ENCODE measurements around the gene BAHCC1. TPM values are rescaled to one million over a fixed set of nuclear protein-coding genes. Genes with fewer than 3 reads are reported as not detected.
A peak's percentile ranks its signal among the peaks of the same experiment; 100 is the strongest.

Gene BAHCC1
- total RNA-seq, 2 donors from 2014 or later: 0.52 to 0.84 TPM

GRCh38 chr17:81479175-81480071 lies 84.2 kb downstream of the BAHCC1 start:
- H3K4me3 Mint-ChIP-seq: no peak overlapping the region

GRCh38 chr17:81480140-81481072 lies 85.1 kb downstream of the BAHCC1 start:
- no peak overlapping the region for H3K4me3 Mint-ChIP-seq
- no peak for ATAC-seq
- H3K9me3 Mint-ChIP-seq: no peaks in the 10 kb centered on the region
- DNase-seq (ENCODE audit: low spot score): no peak
- peaks cover 0 to 9% of the 10 kb centered on the region in 2 donors for H3K4me1 Mint-ChIP-seq (ENCODE audit: low read depth in 2 of 2)
- H3K27me3 Mint-ChIP-seq: peaks cover 7 to 15% of the 10 kb centered on the region in 2 donors
- no peaks in the 10 kb centered on the region for H3K36me3 Mint-ChIP-seq
- peak overlapping the region; percentile 15 to 35 for H3K27ac Mint-ChIP-seq

More at GRCh38 chr17:81479175-81480071, 84.2 kb downstream of the BAHCC1 start:
- peaks cover 0 to 9% of the 10 kb centered on the region in 2 donors for H3K4me1 Mint-ChIP-seq (ENCODE audit: low read depth in 2 of 2)
- no peak for DNase-seq (ENCODE audit: low spot score)
- peaks cover 7 to 15% of the 10 kb centered on the region in 2 donors for H3K27me3 Mint-ChIP-seq
- H3K36me3 Mint-ChIP-seq: no peaks in the 10 kb centered on the region
- no peaks in the 10 kb centered on the region for H3K9me3 Mint-ChIP-seq
- ATAC-seq: no peak
- peak overlapping the region in 1 of 2 donors; percentile 15 for H3K27ac Mint-ChIP-seq

DNA sequence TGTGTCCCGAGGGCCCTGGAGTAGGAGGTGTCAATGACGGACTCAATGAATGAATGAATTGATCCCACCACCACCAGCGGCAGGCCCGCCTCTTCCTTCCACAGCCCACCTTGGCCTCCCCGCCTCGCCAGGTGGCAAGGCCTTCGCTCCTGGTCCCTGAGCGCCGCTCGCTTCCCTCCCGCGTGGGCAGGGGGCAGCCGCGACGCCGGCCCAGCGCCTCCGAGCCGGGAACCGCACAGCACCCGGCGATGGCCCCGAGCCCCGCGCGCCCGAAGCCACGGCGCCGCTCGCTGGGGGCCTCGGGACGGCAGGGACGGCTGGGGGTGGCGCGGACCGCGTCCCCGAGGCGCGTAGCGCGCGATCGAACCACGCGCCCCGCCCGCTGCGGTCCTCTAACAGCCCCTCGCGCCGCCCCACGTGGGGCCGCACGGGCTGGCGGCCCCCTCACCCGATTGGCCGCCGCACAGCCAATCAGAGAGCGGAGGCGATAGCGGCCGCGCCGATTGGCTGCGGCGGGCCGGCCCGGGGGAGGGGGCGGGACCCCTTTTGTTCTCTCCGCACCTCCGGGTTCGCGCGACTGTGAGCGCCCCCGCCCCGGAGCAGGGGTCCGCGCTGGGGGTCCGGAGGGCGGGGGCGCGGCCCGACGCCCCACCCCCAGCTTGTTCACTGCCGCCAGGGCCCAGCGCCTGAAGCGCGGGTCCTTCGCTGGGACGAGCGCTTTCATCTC lies 86.0 kb downstream of the BAHCC1 start:
- Mint-ChIP-seq H3K27me3 (peaks cover 11 to 17% of the 10 kb centered on the region in 2 donors), H3K9me3 (no peaks in the 10 kb centered on the region), H3K36me3 (no peaks in the 10 kb centered on the region), H3K4me3 (peak overlapping the region; percentile 41), H3K27ac (peak overlapping the region in 1 of 2 donors; percentile 35), H3K4me1 (ENCODE audit: low read depth in 2 of 2) (peaks cover 0 to 11% of the 10 kb centered on the region in 2 donors)
- DNase-seq (ENCODE audit: low spot score) (peak; percentile 81), ATAC-seq (peak; percentile 72 to 88)

GRCh38 chr17:81481815-81482505 lies 86.7 kb downstream of the BAHCC1 start:
- Mint-ChIP-seq H3K4me1 (ENCODE audit: low read depth in 2 of 2) (peaks cover 0 to 12% of the 10 kb centered on the region in 2 donors), H3K9me3 (no peaks in the 10 kb centered on the region), H3K36me3 (no peaks in the 10 kb centered on the region), H3K27me3 (peaks cover 14 to 18% of the 10 kb centered on the region in 2 donors), H3K27ac (no peak overlapping the region), H3K4me3 (peak overlapping the region; percentile 44)
- ATAC-seq (no peak), DNase-seq (ENCODE audit: low spot score) (no peak)

DNA sequence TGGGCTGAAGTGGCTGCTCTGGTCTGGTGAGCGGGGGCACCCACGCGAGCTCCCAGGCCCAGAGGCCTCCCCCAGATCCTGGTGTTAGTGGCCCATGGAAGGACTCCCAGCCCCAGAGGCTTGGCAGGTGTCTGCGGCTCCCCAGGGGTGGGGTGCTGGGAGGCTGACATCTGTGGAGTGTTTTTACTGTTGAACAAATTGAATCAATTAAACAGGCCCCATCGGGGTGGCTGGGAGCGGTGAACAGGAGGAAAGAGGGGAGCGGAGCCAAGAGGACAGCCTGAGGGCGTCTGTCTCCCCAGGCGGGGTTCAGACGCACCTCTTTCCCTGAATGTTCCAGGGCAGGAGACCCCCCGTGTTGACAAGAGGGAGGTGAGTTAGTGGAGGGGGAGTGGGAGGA lies 87.4 kb downstream of the BAHCC1 start:
- Mint-ChIP-seq H3K4me1 (ENCODE audit: low read depth in 2 of 2) (peaks cover 0 to 12% of the 10 kb centered on the region in 2 donors), H3K9me3 (no peaks in the 10 kb centered on the region), H3K27ac (no peak overlapping the region), H3K36me3 (no peaks in the 10 kb centered on the region), H3K27me3 (peaks cover 14 to 18% of the 10 kb centered on the region in 2 donors), H3K4me3 (peak overlapping the region; percentile 44)
- no peak for ATAC-seq
- DNase-seq (ENCODE audit: low spot score): no peak

DNA sequence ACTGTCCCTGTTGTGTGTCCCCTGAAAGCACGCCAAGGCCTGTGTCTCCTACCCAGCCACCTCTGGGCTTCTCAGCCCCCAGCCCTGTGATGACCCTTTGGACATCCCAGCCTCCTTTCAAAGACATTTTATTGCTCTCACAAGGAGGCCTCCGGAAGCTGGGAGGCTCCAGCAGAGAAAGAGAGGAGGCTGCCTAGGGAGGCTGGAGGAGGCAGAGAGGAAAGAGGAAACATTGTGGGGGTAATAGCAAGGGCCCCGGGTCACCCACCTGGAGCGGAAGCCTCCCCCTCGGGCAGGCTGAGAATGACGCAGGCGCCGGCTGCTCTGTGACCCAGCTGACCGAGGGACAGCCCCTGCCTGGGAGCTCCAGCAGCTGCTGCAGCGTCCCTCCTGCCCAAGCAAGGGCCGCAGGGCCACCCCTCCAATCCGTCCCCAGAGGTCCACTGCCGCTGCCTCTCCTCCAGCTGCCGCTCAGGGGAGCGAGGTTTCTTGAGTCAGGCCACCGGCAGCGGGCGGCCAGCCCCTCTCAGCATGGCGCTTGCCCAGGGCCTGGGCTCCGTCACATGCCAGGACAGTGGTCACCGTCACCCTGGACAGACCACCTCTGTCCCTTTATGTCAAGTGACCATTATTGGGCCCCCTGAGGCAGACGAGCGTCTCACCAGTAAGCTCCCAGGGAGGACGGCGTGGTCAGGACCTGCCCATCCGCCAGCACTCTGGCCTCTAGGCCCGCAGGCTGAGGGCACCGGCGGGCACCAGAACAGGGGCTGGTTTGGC lies 88.0 kb downstream of the BAHCC1 start:
- Mint-ChIP-seq H3K4me3 (peak overlapping the region; percentile 44), H3K36me3 (no peaks in the 10 kb centered on the region), H3K27me3 (peaks cover 14 to 18% of the 10 kb centered on the region in 2 donors), H3K4me1 (ENCODE audit: low read depth in 2 of 2) (peaks cover 0 to 12% of the 10 kb centered on the region in 2 donors), H3K9me3 (no peaks in the 10 kb centered on the region), H3K27ac (no peak overlapping the region)
- ATAC-seq: no peak
- no peak for DNase-seq (ENCODE audit: low spot score)

- no peak overlapping the region for H3K4me3 Mint-ChIP-seq
- H3K4me1 Mint-ChIP-seq (ENCODE audit: low read depth in 2 of 2): peaks cover 0 to 12% of the 10 kb centered on the region in 2 donors
- H3K27me3 Mint-ChIP-seq: peaks cover 14 to 18% of the 10 kb centered on the region in 2 donors
- ATAC-seq (no peak), DNase-seq (ENCODE audit: low spot score) (no peak)
- H3K27ac Mint-ChIP-seq: no peak overlapping the region
- H3K36me3 Mint-ChIP-seq: no peaks in the 10 kb centered on the region
- H3K9me3 Mint-ChIP-seq: no peaks in the 10 kb centered on the region
These were observed 88.6 kb downstream of the BAHCC1 start for GRCh38 chr17:81483862-81484194.

GRCh38 chr17:81484195-81484979 lies 89.1 kb downstream of the BAHCC1 start:
- H3K27me3 Mint-ChIP-seq: peaks cover 14 to 17% of the 10 kb centered on the region in 2 donors
- no peaks in the 10 kb centered on the region for H3K36me3 Mint-ChIP-seq
- no peak overlapping the region for H3K27ac Mint-ChIP-seq
- no peaks in the 10 kb centered on the region for H3K9me3 Mint-ChIP-seq
- H3K4me1 Mint-ChIP-seq (ENCODE audit: low read depth in 2 of 2): peaks cover 0 to 12% of the 10 kb centered on the region in 2 donors
- ATAC-seq (peak; percentile 82 to 83), DNase-seq (ENCODE audit: low spot score) (peak; percentile 88)
- no peak overlapping the region for H3K4me3 Mint-ChIP-seq

DNA sequence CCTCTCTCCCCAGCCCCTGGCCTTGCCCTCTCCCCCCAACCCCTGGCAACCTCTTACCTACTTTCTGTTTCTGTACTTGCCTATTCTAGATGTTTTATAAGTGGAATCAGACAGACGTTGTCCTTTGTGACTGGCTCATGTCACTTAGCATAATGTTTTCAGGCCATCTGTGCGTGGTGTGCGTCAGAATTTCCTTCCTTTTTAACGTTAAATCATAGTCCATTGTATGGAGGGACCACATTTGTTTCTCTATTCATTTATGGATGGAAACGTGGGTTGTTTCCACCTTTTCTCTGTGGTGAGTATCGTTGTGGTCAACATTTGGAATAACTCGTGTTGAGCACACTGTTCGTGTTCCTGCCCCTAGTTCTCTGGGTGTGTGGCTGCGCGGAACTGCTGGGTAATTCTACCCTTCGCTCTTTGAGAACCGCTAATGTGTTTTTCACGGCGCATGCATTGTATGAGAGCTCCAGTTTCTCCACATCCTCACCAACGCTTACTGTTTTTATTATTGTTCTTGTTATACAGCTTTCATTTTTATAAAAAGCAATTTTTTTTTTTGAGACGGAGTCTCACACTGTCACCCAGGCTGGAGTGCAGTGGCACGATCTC lies 91.0 kb downstream of the BAHCC1 start:
- Mint-ChIP-seq H3K27ac (peak overlapping the region in 1 of 2 donors; percentile 1), H3K9me3 (no peaks in the 10 kb centered on the region), H3K4me1 (ENCODE audit: low read depth in 2 of 2) (peaks cover 0 to 15% of the 10 kb centered on the region in 2 donors), H3K36me3 (no peaks in the 10 kb centered on the region), H3K27me3 (peaks cover 7 to 12% of the 10 kb centered on the region in 2 donors), H3K4me3 (peak overlapping the region; percentile 8)
- no peak for DNase-seq (ENCODE audit: low spot score)
- no peak for ATAC-seq

DNA sequence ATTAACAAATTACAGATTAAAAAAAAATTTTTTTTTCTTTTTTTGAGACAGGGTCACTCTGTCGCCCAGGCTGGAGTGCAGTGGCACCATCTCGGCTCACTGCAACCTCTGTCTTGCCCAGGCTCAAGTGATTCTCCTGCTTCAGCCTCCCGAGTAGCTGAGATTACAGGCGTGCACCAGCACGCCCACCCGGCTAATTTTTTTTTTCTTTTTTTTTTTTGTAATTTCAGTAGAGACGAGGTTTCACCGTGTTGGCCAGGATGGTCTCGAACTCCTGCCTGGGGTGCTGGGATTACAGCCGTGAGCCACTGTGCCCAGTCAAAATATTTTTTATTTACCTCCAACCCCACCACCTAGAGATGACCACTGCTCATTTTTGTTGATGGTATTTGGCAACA lies 91.8 kb downstream of the BAHCC1 start:
- Mint-ChIP-seq H3K4me3 (no peak overlapping the region), H3K27me3 (peaks cover 7 to 12% of the 10 kb centered on the region in 2 donors), H3K9me3 (no peaks in the 10 kb centered on the region), H3K4me1 (ENCODE audit: low read depth in 2 of 2) (peaks cover 0 to 12% of the 10 kb centered on the region in 2 donors), H3K36me3 (no peaks in the 10 kb centered on the region), H3K27ac (no peak overlapping the region)
- DNase-seq (ENCODE audit: low spot score) (no peak), ATAC-seq (no peak)

GRCh38 chr17:81487487-81488275 lies 92.4 kb downstream of the BAHCC1 start:
- DNase-seq (ENCODE audit: low spot score) (peak; percentile 88), ATAC-seq (peak; percentile 90 to 92)
- Mint-ChIP-seq H3K27ac (no peak overlapping the region), H3K27me3 (peaks cover 7 to 11% of the 10 kb centered on the region in 2 donors), H3K36me3 (no peaks in the 10 kb centered on the region), H3K4me1 (ENCODE audit: low read depth in 2 of 2) (peaks cover 0 to 10% of the 10 kb centered on the region in 2 donors), H3K4me3 (no peak overlapping the region), H3K9me3 (no peaks in the 10 kb centered on the region)

Data from natural killer cell treated with Interleukin-12 subunit alpha and Interleukin-12 subunit beta and Interleukin-15 and Interleukin-18, amount 100 ng/mL, for 72 hours (primary cell).